Sigmoid colon (tissue), 3 donors: ENCODE data around the gene STEAP4.

Source experiments
- POLR2A ChIP-seq, 2 donors: fragments of 450-650 bp; IDR thresholded peaks; one replicate each; pipeline ENCODE4 v1.6.1; 2016; ENCODE audit warnings: antibody characterized with exemption in 2 of 2, mild to moderate bottlenecking in 2 of 2, moderate library complexity in 2 of 2
- TF ChIP-seq, protein P1 (sequence below), 4 experiments: fragments of 450-650 bp in 3 of 4; fragments of 200-600 bp in 1 of 4; IDR thresholded peaks; one replicate each; pipeline ENCODE4 v1.5.1; 2016 to 2019; ENCODE audit warnings: antibody characterized with exemption in 4 of 4, mild to moderate bottlenecking in 3 of 4, moderate library complexity in 2 of 4

DNA sequence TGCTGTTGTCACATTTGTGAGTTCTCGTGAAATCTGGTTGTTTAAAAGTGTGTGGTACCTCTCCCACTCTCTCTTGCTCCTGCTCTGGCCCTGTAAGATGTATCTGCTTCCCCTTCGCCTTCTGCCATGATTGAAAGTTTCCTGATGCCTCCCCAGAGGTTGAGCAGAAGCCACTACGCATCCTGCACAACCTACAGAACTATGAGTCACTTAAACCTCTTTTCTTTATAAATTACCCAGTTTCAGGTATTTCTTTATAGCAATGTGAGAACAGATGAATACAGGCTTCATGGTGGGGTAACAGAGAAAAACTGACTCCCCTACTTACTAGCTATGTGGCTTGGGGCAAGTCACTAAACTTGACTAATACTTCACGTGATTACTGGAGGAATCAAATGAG is 18.0 kb upstream of the STEAP4 start:
- TF ChIP-seq, protein P1, sequence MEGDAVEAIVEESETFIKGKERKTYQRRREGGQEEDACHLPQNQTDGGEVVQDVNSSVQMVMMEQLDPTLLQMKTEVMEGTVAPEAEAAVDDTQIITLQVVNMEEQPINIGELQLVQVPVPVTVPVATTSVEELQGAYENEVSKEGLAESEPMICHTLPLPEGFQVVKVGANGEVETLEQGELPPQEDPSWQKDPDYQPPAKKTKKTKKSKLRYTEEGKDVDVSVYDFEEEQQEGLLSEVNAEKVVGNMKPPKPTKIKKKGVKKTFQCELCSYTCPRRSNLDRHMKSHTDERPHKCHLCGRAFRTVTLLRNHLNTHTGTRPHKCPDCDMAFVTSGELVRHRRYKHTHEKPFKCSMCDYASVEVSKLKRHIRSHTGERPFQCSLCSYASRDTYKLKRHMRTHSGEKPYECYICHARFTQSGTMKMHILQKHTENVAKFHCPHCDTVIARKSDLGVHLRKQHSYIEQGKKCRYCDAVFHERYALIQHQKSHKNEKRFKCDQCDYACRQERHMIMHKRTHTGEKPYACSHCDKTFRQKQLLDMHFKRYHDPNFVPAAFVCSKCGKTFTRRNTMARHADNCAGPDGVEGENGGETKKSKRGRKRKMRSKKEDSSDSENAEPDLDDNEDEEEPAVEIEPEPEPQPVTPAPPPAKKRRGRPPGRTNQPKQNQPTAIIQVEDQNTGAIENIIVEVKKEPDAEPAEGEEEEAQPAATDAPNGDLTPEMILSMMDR (IDR thresholded peaks at IDR 0.05), result no peak
- no peak for TF ChIP-seq POLR2A (IDR thresholded peaks at IDR 0.05)
